Pancreas (tissue), 10 donors: ENCODE measurements around the gene LAPTM4A. TPM values are rescaled to one million over a fixed set of nuclear protein-coding genes. Genes with fewer than 3 reads are reported as not detected.

Experiments used
- ATAC-seq, 4 donors: fragments of 200-7000 bp; cut with Tn5 transposase; one replicate each; pipeline versions ENCODE4 v1.8.0 to v1.9.1; 2020; ENCODE audit warnings: mild to moderate bottlenecking in 4 of 4, moderate library complexity in 4 of 4
- DNase-seq, 6 donors: peaks; one replicate each; pipeline ENCODE4 v3.0.0-alpha.2; 2020
- FAIRE-seq: peaks from 2 replicates; lab custom pipeline; 2012; peaks lifted over from hg19 to GRCh38; lab: Jason Lieb, UNC
- H3K27ac ChIP-seq, 4 donors: fragments of 200-600 bp; sonication (generic); 1 replicate in 3 of 4; 2 replicates in 1 of 4; pipeline versions ENCODE4 v1.5.0 to v1.8.0; 2020
- H3K27me3 ChIP-seq, 4 donors: fragments of 200-600 bp; one replicate each; pipeline ENCODE4 v1.8.0; 2021
- H3K36me3 ChIP-seq, 3 donors: fragments of 200-600 bp; sonication (generic) in 1 of 3; one replicate each; pipeline versions ENCODE4 v1.5.0 to v1.8.0; 2020 to 2021
- H3K4me1 ChIP-seq, 3 donors: fragments of 200-600 bp; one replicate each; pipeline ENCODE4 v1.8.0; 2021
- H3K4me3 ChIP-seq, 4 donors: fragments of 200-600 bp; sonication (generic) in 2 of 4; one replicate each; pipeline versions ENCODE4 v1.5.0 to v1.8.0; 2020 to 2021
- H3K9me3 ChIP-seq, 4 donors: fragments of 200-600 bp; one replicate each; pipeline ENCODE4 v1.8.0; 2021
- CTCF ChIP-seq, 4 donors: fragments of 200-600 bp; sonication (generic) in 3 of 4; IDR thresholded peaks; one replicate each; pipeline versions ENCODE4 v1.5.0 to v1.8.0; 2021; ENCODE audit warnings: antibody characterized with exemption in 4 of 4
- WGBS, 2 donors: extraction: QIAGEN DNeasy Blood & Tissue Kit; methylation state at CpG; one replicate each; pipeline ENCODE4 v1.1.7; 2013; 5-methylcytosine and 5-hydroxymethylcytosine counted together
- intact Hi-C, 3 donors: fragments of 100-400 bp; cut with DNase I; formaldehyde crosslinking; loops; one replicate each; pipeline versions ENCODE4 v1.11.1 to v1.14.2; 2022
- polyA plus RNA-seq, 2 donors: library from polyadenylated mRNA; stranded (reverse); fragments of 200-250 nt; gene quantifications; one replicate each; pipeline ENCODE4 v1.2.3, GENCODE V29; 2013
- total RNA-seq, 6 donors: library from RNA; stranded (reverse); fragmentation: NEBNext Ultra II Directional in 4 of 6; extraction: Animal tissue kit (Norgen Biotek cat#: 25700) in 4 of 6; gene quantifications; one replicate each; pipeline versions ENCODE4 v1.2.1 to v1.2.4, GENCODE V29; 2021 to 2023
- donor health status: healthy with polysubstance abuse.
- donor health status: DM: no; HTN: no; CAD: no; lungs with moderate emphysema.
- donor health status: DM: no; HTN: no; CAD: no.
- donor health status: control.
- donor health status: control.
- donor health status: Bipolar disorder and iron deficiency.
- donor health status: DM: yes; HTN: yes; CAD: no.
- donor health status: DM: no; HTN: no; CAD: no.
- donor health status: DM: no; HTN: no; CAD: no.
- donor health status: DM: yes; HTN: yes; CAD: no.

LAPTM4A gene
- total and polyA plus RNA-seq, 8 donors = 57.8 to 163 (median 98.7) TPM

- Histone ChIP-seq H3K4me1 (no peaks in the 10 kb centered on the region), H3K27me3 (no peaks in the 10 kb centered on the region), H3K27ac (no peak overlapping the region), H3K36me3 (no peaks in the 10 kb centered on the region), H3K9me3 (no peaks in the 10 kb centered on the region), H3K4me3 (no peak overlapping the region)
- ATAC-seq = no peak
- no peak for TF ChIP-seq CTCF (IDR thresholded peaks at IDR 0.05)
- WGBS, 2 donors = 63 to 78% methylated on average over 14 of the region's 14 CpGs
- FAIRE-seq = no peak
- DNase-seq = no peak
- intact Hi-C loops = no loop called here
These were observed 40.0 kb downstream of the LAPTM4A start for GRCh38 chr2:20011276-20012031.

GRCh38 chr2:20008703-20009102, 42.7 kb downstream of the LAPTM4A start:
- Histone ChIP-seq H3K4me3 (no peak overlapping the region), H3K36me3 (no peaks in the 10 kb centered on the region), H3K9me3 (no peaks in the 10 kb centered on the region), H3K4me1 (no peaks in the 10 kb centered on the region), H3K27me3 (no peaks in the 10 kb centered on the region), H3K27ac (no peak overlapping the region)
- intact Hi-C loops = no loop called here
- TF ChIP-seq CTCF (IDR thresholded peaks at IDR 0.05) = no peak
- ATAC-seq = no peak
- 59 to 69% methylated on average over 5 of the region's 5 CpGs for WGBS, 2 donors
- DNase-seq = no peak
- FAIRE-seq = no peak

- no peaks in the 10 kb centered on the region for H3K27me3 ChIP-seq
- no peak overlapping the region for H3K4me3 ChIP-seq
- no peak for TF ChIP-seq CTCF (IDR thresholded peaks at IDR 0.05)
- H3K36me3 ChIP-seq = no peaks in the 10 kb centered on the region
- DNase-seq = no peak
- H3K27ac ChIP-seq = no peak overlapping the region
- no peak for FAIRE-seq
- no peaks in the 10 kb centered on the region for H3K4me1 ChIP-seq
- H3K9me3 ChIP-seq = no peaks in the 10 kb centered on the region
- ATAC-seq = no peak
- intact Hi-C loops = no loop called here
- 82 to 89% methylated on average over 17 of the region's 17 CpGs for WGBS, 2 donors
These were observed 45.4 kb downstream of the LAPTM4A start for GRCh38 chr2:20005891-20006470.

- no peak overlapping the region for H3K27ac ChIP-seq
- H3K4me1 ChIP-seq = no peaks in the 10 kb centered on the region
- no peak for TF ChIP-seq CTCF (IDR thresholded peaks at IDR 0.05)
- no peak for DNase-seq
- no peak for FAIRE-seq
- H3K27me3 ChIP-seq = no peaks in the 10 kb centered on the region
- no peak for ATAC-seq
- no peaks in the 10 kb centered on the region for H3K9me3 ChIP-seq
- 82 to 94% methylated on average over 10 of the region's 10 CpGs for WGBS, 2 donors
- H3K36me3 ChIP-seq = no peaks in the 10 kb centered on the region
- H3K4me3 ChIP-seq = no peak overlapping the region
- intact Hi-C loops = no loop called here
These were observed 46.3 kb downstream of the LAPTM4A start for GRCh38 chr2:20005067-20005627.
